Heart right ventricle (tissue), 16 donors: ENCODE data around the gene RNF114. TPM values are rescaled to one million over a fixed set of nuclear protein-coding genes. Genes with fewer than 3 reads are reported as not detected.

Experiments used
- ATAC-seq, 8 donors: fragments of 200-7000 bp; cut with Tn5 transposase; one replicate each; pipeline ENCODE4 v1.9.1; 2020; ENCODE audit warnings: mild to moderate bottlenecking in 8 of 8, moderate library complexity in 8 of 8, moderate number of reproducible peaks in 1 of 8
- DNase-seq, 2 donors: peaks; one replicate each; pipeline ENCODE4 v3.0.0-alpha.2; 2020
- H3K27ac ChIP-seq, 10 donors: fragments of 200-600 bp; sonication (generic) in 2 of 10; one replicate each; pipeline versions ENCODE4 v1.5.0 to v1.8.0; 2020 to 2022; ENCODE audit warnings: mild to moderate bottlenecking in 3 of 10
- H3K27me3 ChIP-seq, 7 donors: fragments of 200-600 bp; one replicate each; pipeline ENCODE4 v1.8.0; 2021 to 2022; ENCODE audit warnings: mild to moderate bottlenecking in 2 of 7
- H3K36me3 ChIP-seq, 9 donors: fragments of 200-600 bp; sonication (generic) in 1 of 9; one replicate each; pipeline versions ENCODE4 v1.5.0 to v1.8.0; 2020 to 2022; ENCODE audit warnings: mild to moderate bottlenecking in 2 of 9
- H3K4me1 ChIP-seq, 9 donors: fragments of 200-600 bp; sonication (generic) in 1 of 9; one replicate each; pipeline versions ENCODE4 v1.5.0 to v1.8.0; 2020 to 2022; ENCODE audit warnings: mild to moderate bottlenecking in 4 of 9
- H3K4me3 ChIP-seq, 10 donors: fragments of 200-600 bp; sonication (generic) in 2 of 10; one replicate each; pipeline versions ENCODE4 v1.5.0 to v1.8.0; 2020 to 2022; ENCODE audit warnings: mild to moderate bottlenecking in 7 of 10, moderate library complexity in 2 of 10
- H3K9me3 ChIP-seq, 11 donors: fragments of 200-600 bp in 10 of 11; sonication (generic) in 2 of 11; one replicate each; pipeline versions ENCODE4 v1.5.0 to v1.8.0; 2013 to 2022; ENCODE audit warnings: mild to moderate bottlenecking in 2 of 11, control low read depth in 1 of 11, moderate library complexity in 1 of 11
- WGBS, 2 donors: extraction: QIAGEN DNeasy Blood & Tissue Kit; methylation state at CpG; one replicate each; pipeline ENCODE4 v1.1.7; 2013; ENCODE audit warnings: inconsistent platforms in 1 of 2; 5-methylcytosine and 5-hydroxymethylcytosine counted together
- intact Hi-C, 10 donors: fragments of 100-400 bp; cut with DNase I; formaldehyde crosslinking; loops; one replicate each; pipeline versions ENCODE4 v1.11.1 to v1.14.2; 2022
- polyA plus RNA-seq, 2 donors: library from polyadenylated mRNA; stranded (reverse); fragments of 200-250 nt; gene quantifications; one replicate each; pipeline ENCODE4 v1.2.3, GENCODE V29; 2013
- total RNA-seq, 10 donors: library from RNA; stranded (reverse); fragmentation: NEBNext Ultra II Directional in 3 of 10; extraction: Animal tissue kit (Norgen Biotek cat#: 25700) in 3 of 10; gene quantifications; one replicate each; pipeline versions ENCODE4 v1.2.1 to v1.2.4, GENCODE V29; 2021 to 2023
- TF ChIP-seq, protein P1 (sequence below), 9 donors: fragments of 200-600 bp; sonication (generic) in 2 of 9; IDR thresholded peaks; one replicate each; pipeline versions ENCODE4 v1.5.0 to v1.8.0; 2021 to 2022; ENCODE audit warnings: antibody characterized with exemption in 9 of 9, mild to moderate bottlenecking in 5 of 9, moderate library complexity in 1 of 9
- donor health status: Arrhythmogenic right ventricular cardiomyopathy.
- donor health status: ischemic (EF 13 %, LVEDD 7.1; RV severe dilation, severe dysfunction).
- donor health status: healthy with polysubstance abuse.
- donor health status: DM: no; HTN: yes; CAD: no.
- donor health status: DM: no; HTN: no; CAD: no.
- donor health status: ischemic (EF 25% LVEDD 6.9; RV normal size, moderate dysfunction).
- donor health status: ischemic (EF 25% LVEDD 5.7; RV mildly dilated, moderate dysfunction).
- donor health status: healthy.
- donor health status: DM: yes; HTN: yes; CAD: no.
- donor health status: Ischemic cardiomyopathy.
- donor health status: ischemic (EF 35%, LVEDD 5.7; RV mildly dilated, moderate dysfunction).
- donor health status: nonischemic (EF 11% LVEDD 7.7; RV severe dilation, severe dysfunction).
- donor health status: DM: yes; HTN: yes; CAD: no.
- donor health status: PGD.
- donor health status: ischemic (EF 29% LVEDD 5.4; RV normal size, mild dysfunction).
- donor health status: nonischemic (EF 23%, LVEDD 6.1; RV moderate dilation, normal function).

RNF114 gene
- total and polyA plus RNA-seq, 12 donors: 41.5 to 60.3 (median 50.6) TPM

DNA sequence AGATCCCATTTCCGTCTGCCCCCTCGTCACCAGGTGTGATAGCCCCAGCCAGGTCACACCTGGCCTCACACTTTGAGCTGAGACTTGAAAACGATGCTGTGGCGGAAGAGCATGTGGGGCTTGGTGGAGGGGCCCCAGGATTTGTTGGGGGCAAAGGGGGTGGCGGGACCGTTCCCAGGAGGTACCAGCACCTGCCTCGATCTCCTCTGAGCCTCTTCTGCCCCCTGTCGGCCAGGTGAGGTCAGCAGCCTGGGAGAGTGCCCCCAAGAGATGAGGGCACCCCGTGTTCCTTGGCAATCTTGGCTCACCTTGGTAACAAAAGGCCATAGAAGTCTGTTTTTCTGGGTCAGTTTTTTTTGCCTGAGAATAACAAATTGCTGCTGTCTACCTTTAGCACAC, 46.3 kb upstream of the RNF114 start:
- peak overlapping the region in 4 of 10 donors; percentile 0 to 79 (median 59) for H3K27ac ChIP-seq
- H3K27me3 ChIP-seq: no peaks in the 10 kb centered on the region
- WGBS, 2 donors: 72 to 79% methylated on average over 9 of the region's 9 CpGs
- TF ChIP-seq, protein P1, sequence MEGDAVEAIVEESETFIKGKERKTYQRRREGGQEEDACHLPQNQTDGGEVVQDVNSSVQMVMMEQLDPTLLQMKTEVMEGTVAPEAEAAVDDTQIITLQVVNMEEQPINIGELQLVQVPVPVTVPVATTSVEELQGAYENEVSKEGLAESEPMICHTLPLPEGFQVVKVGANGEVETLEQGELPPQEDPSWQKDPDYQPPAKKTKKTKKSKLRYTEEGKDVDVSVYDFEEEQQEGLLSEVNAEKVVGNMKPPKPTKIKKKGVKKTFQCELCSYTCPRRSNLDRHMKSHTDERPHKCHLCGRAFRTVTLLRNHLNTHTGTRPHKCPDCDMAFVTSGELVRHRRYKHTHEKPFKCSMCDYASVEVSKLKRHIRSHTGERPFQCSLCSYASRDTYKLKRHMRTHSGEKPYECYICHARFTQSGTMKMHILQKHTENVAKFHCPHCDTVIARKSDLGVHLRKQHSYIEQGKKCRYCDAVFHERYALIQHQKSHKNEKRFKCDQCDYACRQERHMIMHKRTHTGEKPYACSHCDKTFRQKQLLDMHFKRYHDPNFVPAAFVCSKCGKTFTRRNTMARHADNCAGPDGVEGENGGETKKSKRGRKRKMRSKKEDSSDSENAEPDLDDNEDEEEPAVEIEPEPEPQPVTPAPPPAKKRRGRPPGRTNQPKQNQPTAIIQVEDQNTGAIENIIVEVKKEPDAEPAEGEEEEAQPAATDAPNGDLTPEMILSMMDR (IDR thresholded peaks at IDR 0.05): peak in 5 of 9 donors; percentile 6 to 29 (median 12)
- ATAC-seq (no peak), DNase-seq (no peak)
- H3K4me3 ChIP-seq: no peak overlapping the region
- H3K36me3 ChIP-seq: peaks cover 0 to 46% (median under 1%) of the 10 kb centered on the region in 9 donors
- H3K9me3 ChIP-seq: no peaks in the 10 kb centered on the region
- intact Hi-C loops: loop anchor here in 3 of 10 donors (2.0 to 5.0 kb wide), 3 partner anchors 38 to 279 kb away; no protein-coding TSS in a partner anchor
- H3K4me1 ChIP-seq: peaks cover 27 to 81% (median 70%) of the 10 kb centered on the region in 9 donors

DNA sequence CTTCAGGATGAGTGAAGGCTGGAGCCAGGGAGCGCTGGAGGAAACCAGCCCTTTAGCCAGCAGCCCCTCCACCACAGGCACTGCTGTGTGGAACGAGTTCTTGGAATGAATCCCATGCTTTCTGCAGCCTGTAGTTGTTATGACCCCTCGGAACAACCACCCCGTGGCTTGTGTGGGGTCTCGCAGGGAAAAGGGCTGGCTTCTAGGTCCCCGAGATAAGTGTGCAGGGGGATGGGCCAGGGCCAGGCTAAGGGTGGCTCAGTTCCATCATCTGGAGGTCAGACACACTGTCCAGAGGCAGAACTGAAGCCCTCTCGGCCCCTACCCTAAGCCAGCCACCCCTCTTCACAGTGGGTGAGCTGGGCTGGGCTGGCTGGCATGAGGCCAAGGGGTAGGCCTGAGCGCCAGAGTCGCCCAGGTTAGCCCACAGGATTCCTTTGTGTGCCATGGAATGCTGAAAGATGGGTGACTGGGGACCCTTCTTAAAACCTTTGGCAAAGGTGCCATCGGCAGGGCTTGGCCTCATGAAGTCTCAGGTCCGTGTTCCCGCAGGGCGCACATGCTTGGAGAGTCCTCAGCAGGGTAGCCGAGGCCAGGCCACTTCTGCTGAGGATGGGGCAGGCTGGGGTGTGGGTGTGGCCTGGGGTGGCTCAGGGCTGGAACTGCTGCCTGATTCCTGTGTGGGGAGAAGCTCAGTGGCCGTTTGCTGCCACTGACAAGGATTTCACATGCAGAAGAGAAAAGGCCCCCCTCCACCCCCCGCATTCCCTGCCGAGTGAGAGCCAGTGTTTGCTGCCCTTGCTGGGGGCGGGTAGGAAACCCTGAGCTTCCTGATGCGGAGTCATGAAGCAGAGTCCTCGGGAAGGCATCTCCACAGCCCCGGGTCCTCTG, 45.5 kb upstream of the RNF114 start:
- Histone ChIP-seq H3K27ac (peak overlapping the region in 5 of 10 donors; percentile 7 to 51 (median 10)), H3K4me3 (no peak overlapping the region), H3K4me1 (peaks cover 27 to 81% (median 70%) of the 10 kb centered on the region in 9 donors), H3K9me3 (no peaks in the 10 kb centered on the region), H3K36me3 (peaks cover 0 to 39% (median 0%) of the 10 kb centered on the region in 9 donors), H3K27me3 (no peaks in the 10 kb centered on the region)
- peak in 4 of 8 donors; percentile 23 to 50 (median 46) for ATAC-seq
- DNase-seq: no peak
- 53 to 58% methylated on average over 21 of the region's 21 CpGs for WGBS, 2 donors
- intact Hi-C loops: no loop called here
- TF ChIP-seq, protein P1 (IDR thresholded peaks at IDR 0.05): no peak

DNA sequence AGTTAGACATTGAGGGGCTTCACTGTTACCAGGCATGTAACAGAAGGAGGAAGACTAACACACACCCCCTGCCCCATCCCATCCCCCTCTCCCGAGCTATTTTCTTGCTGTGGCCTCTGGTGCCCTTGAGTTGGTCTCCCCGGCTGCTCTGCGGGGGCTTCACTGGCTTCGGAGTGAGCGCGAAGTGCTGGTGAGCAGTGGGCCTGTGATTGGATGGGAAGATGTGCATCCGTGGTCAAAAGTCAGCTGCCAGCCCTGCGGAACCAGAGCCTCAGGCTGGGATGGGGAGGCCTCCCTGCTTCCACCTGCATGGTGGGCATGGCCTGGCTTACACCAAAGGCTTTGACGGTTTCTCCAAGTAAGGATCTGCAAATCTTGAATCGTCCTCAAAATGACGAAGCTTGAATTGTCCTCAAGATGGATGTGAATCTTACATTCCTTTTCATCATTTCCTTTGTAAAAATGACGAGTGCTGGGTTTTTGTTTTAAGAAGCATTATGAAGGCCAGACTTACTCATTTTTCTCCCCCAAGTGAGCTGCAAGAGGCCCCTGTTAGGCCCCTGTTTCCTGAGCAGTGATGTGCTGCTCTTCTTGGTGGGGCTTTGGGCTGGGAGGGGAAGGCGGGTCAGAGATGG, 44.6 kb upstream of the RNF114 start:
- no peak overlapping the region for H3K4me3 ChIP-seq
- peak overlapping the region in 1 of 10 donors; percentile 25 for H3K27ac ChIP-seq
- intact Hi-C loops: no loop called here
- ATAC-seq: no peak
- TF ChIP-seq, protein P1 (IDR thresholded peaks at IDR 0.05): no peak
- no peaks in the 10 kb centered on the region for H3K27me3 ChIP-seq
- WGBS, 2 donors: 84 to 91% methylated on average over 13 of the region's 13 CpGs
- H3K36me3 ChIP-seq: peaks cover 0 to 30% (median 0%) of the 10 kb centered on the region in 9 donors
- DNase-seq: no peak
- H3K9me3 ChIP-seq: no peaks in the 10 kb centered on the region
- H3K4me1 ChIP-seq: peaks cover 27 to 83% (median 67%) of the 10 kb centered on the region in 9 donors

DNA sequence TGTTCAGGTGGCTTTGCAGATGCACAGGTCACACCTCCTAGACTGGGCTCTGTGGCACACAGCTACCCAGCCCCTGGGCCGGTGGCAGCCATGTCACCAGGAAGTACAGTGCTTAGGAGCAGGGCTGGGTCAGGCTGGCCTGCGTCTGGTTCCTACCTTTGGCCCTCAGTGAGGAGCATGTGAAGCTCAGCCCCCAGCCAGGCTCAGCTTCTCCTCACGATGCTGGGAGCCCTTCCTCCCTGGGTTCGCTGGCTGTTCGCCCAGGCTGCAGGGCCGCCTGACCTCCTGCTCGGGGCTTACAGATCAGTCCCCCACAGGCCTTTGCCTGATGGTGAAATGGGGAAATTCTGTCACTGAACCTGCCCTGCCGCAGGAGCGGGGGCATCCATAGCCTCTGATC, 43.9 kb upstream of the RNF114 start:
- H3K4me1 ChIP-seq: peaks cover 25 to 83% (median 60%) of the 10 kb centered on the region in 9 donors
- H3K27me3 ChIP-seq: no peaks in the 10 kb centered on the region
- DNase-seq (no peak), ATAC-seq (peak in 4 of 8 donors; percentile 3 to 19 (median 13))
- no peak overlapping the region for H3K4me3 ChIP-seq
- H3K27ac ChIP-seq: peak overlapping the region in 8 of 10 donors; percentile 18 to 77 (median 72)
- TF ChIP-seq, protein P1 (IDR thresholded peaks at IDR 0.05): no peak
- peaks cover 0 to 24% (median 0%) of the 10 kb centered on the region in 9 donors for H3K36me3 ChIP-seq
- WGBS, 2 donors: 70 to 76% methylated on average over 9 of the region's 9 CpGs
- H3K9me3 ChIP-seq: no peaks in the 10 kb centered on the region
- intact Hi-C loops: no loop called here
